ENCODE data around the gene GLI1. TPM values are rescaled to one million over a fixed set of nuclear protein-coding genes. Genes with fewer than 3 reads are reported as not detected.
"Not testable (repeated sequence)": the region's sequence is repeated elsewhere in the genome, so short reads cannot be mapped to it uniquely, and the experiment has no call there.

The GLI1 gene
- total RNA-seq, 1 donor from 2014 or later = 0.77 TPM

- Mint-ChIP-seq H3K4me1 (ENCODE audit: unreplicated experiment) (peaks cover 22% of the 10 kb centered on the region), H3K4me3 (ENCODE audit: unreplicated experiment) (peak overlapping the region; percentile 31), H3K36me3 (ENCODE audit: low read depth, unreplicated experiment) (peaks cover 64% of the 10 kb centered on the region), H3K27me3 (ENCODE audit: unreplicated experiment) (peaks cover 8% of the 10 kb centered on the region), H3K9me3 (ENCODE audit: unreplicated experiment) (no peaks in the 10 kb centered on the region), H3K27ac (ENCODE audit: unreplicated experiment) (peak overlapping the region; percentile 67)
- TF ChIP-seq CTCF (IDR thresholded peaks at IDR 0.05; ENCODE audit: unreplicated experiment) = no peak
- DNase-seq (ENCODE audit: low spot score) = no peak
These were observed 55.3 kb downstream of the GLI1 start for GRCh38 chr12:57514720-57515407.

GRCh38 chr12:57515408-57515933, 55.9 kb downstream of the GLI1 start:
- Mint-ChIP-seq H3K27me3 (ENCODE audit: unreplicated experiment) (peaks cover 11% of the 10 kb centered on the region), H3K27ac (ENCODE audit: unreplicated experiment) (peak overlapping the region; percentile 67), H3K4me3 (ENCODE audit: unreplicated experiment) (no peak overlapping the region), H3K9me3 (ENCODE audit: unreplicated experiment) (no peaks in the 10 kb centered on the region), H3K4me1 (ENCODE audit: unreplicated experiment) (peaks cover 22% of the 10 kb centered on the region), H3K36me3 (ENCODE audit: low read depth, unreplicated experiment) (peaks cover 64% of the 10 kb centered on the region)
- TF ChIP-seq CTCF (IDR thresholded peaks at IDR 0.05; ENCODE audit: unreplicated experiment) = no peak
- no peak for DNase-seq (ENCODE audit: low spot score)

- DNase-seq (ENCODE audit: low spot score) = no peak
- Mint-ChIP-seq H3K27ac (ENCODE audit: unreplicated experiment) (peak overlapping the region; percentile 52), H3K4me3 (ENCODE audit: unreplicated experiment) (no peak overlapping the region), H3K4me1 (ENCODE audit: unreplicated experiment) (peaks cover 23% of the 10 kb centered on the region), H3K36me3 (ENCODE audit: low read depth, unreplicated experiment) (peaks cover 64% of the 10 kb centered on the region), H3K9me3 (ENCODE audit: unreplicated experiment) (no peaks in the 10 kb centered on the region), H3K27me3 (ENCODE audit: unreplicated experiment) (peaks cover 12% of the 10 kb centered on the region)
- TF ChIP-seq CTCF (IDR thresholded peaks at IDR 0.05; ENCODE audit: unreplicated experiment) = no peak
These were observed 56.5 kb downstream of the GLI1 start for GRCh38 chr12:57515934-57516541.

- H3K4me1 Mint-ChIP-seq (ENCODE audit: unreplicated experiment) = peaks cover 28% of the 10 kb centered on the region
- H3K36me3 Mint-ChIP-seq (ENCODE audit: low read depth, unreplicated experiment) = peaks cover 60% of the 10 kb centered on the region
- DNase-seq (ENCODE audit: low spot score) = no peak
- peak overlapping the region; percentile 85 for H3K27ac Mint-ChIP-seq (ENCODE audit: unreplicated experiment)
- peak overlapping the region; percentile 18 for H3K4me3 Mint-ChIP-seq (ENCODE audit: unreplicated experiment)
- no peaks in the 10 kb centered on the region for H3K9me3 Mint-ChIP-seq (ENCODE audit: unreplicated experiment)
- no peak for TF ChIP-seq CTCF (IDR thresholded peaks at IDR 0.05; ENCODE audit: unreplicated experiment)
- H3K27me3 Mint-ChIP-seq (ENCODE audit: unreplicated experiment) = peaks cover 16% of the 10 kb centered on the region
These were observed 57.1 kb downstream of the GLI1 start for GRCh38 chr12:57516617-57517153.

GRCh38 chr12:57517187-57517586, 57.6 kb downstream of the GLI1 start:
- Mint-ChIP-seq H3K27ac (ENCODE audit: unreplicated experiment) (peak overlapping the region; percentile 85), H3K4me3 (ENCODE audit: unreplicated experiment) (peak overlapping the region; percentile 74), H3K36me3 (ENCODE audit: low read depth, unreplicated experiment) (peaks cover 57% of the 10 kb centered on the region), H3K9me3 (ENCODE audit: unreplicated experiment) (no peaks in the 10 kb centered on the region), H3K4me1 (ENCODE audit: unreplicated experiment) (peaks cover 30% of the 10 kb centered on the region), H3K27me3 (ENCODE audit: unreplicated experiment) (peaks cover 17% of the 10 kb centered on the region)
- DNase-seq (ENCODE audit: low spot score) = no peak
- TF ChIP-seq CTCF (IDR thresholded peaks at IDR 0.05; ENCODE audit: unreplicated experiment) = no peak

- H3K27ac Mint-ChIP-seq (ENCODE audit: unreplicated experiment) = peak overlapping the region; percentile 68
- H3K4me3 Mint-ChIP-seq (ENCODE audit: unreplicated experiment) = peak overlapping the region; percentile 74
These were observed 58.1 kb downstream of the GLI1 start for GRCh38 chr12:57517718-57518117.

More at GRCh38 chr12:57517718-57518117, 58.1 kb downstream of the GLI1 start:
- H3K9me3 Mint-ChIP-seq (ENCODE audit: unreplicated experiment); DNase-seq (ENCODE audit: low spot score): not testable (repeated sequence)
- Mint-ChIP-seq H3K4me1 (ENCODE audit: unreplicated experiment) (peaks cover 30% of the 10 kb centered on the region), H3K36me3 (ENCODE audit: low read depth, unreplicated experiment) (peaks cover 52% of the 10 kb centered on the region), H3K27me3 (ENCODE audit: unreplicated experiment) (peaks cover 16% of the 10 kb centered on the region)

Data from endothelial cell (in vitro differentiated cells).